AG04450 (cell line): ENCODE measurements around the gene MDM2. TPM values are rescaled to one million over a fixed set of nuclear protein-coding genes. Genes with fewer than 3 reads are reported as not detected.

ENCODE experiments used
- CTCF ChIA-PET: fragments of 300-600, 350-600 bp; formaldehyde crosslinking; extraction: SDS; loops from one replicate; lab custom pipeline; 2022; ENCODE audit warnings: antibody characterized with exemption, inconsistent platforms; lab: Charles Lee
- POLR2A ChIA-PET: fragments of 350-600 bp; formaldehyde crosslinking; extraction: SDS; loops from one replicate; lab custom pipeline; 2021; ENCODE audit warnings: antibody characterized with exemption, inconsistent platforms; lab: Yijun Ruan, JAX
- DNase-seq: peaks from one replicate; pipeline ENCODE4 v3.0.0-alpha.2; 2011; ENCODE audit warnings: low read depth, low spot score
- H3K27ac ChIP-seq: one replicate; pipeline ENCODE4 v1.5.1; 2012; ENCODE audit warnings: low read depth, low read length, control low read depth
- H3K27me3 ChIP-seq: one replicate; pipeline ENCODE4 v1.6.0; 2012; ENCODE audit warnings: low read length; ENCODE audit not compliant: control insufficient read depth, insufficient read depth
- H3K4me3 ChIP-seq: 2 replicates; pipeline ENCODE4 v1.5.1; 2011; ENCODE audit warnings: mild to moderate bottlenecking, low read depth, low read length, control low read depth
- H3K9me3 ChIP-seq: 2 replicates; pipeline ENCODE4 v1.5.1; 2012; ENCODE audit warnings: low read length; ENCODE audit not compliant: control insufficient read depth, insufficient read depth
- polyA plus RNA-seq: library from polyadenylated mRNA; depleted of rRNA; stranded (reverse); fragments of >200 nt; gene quantifications from 2 replicates; pipeline ENCODE4 v1.2.3, GENCODE V29; 2011
- TF ChIP-seq, protein P1 (sequence below): IDR thresholded peaks from 2 replicates; pipeline ENCODE4 v1.5.1; 2011; ENCODE audit warnings: low read depth, low read length, control low read depth, inconsistent platforms

Gene MDM2
- polyA plus RNA-seq, 1 experiment, result 82.2 TPM

DNA sequence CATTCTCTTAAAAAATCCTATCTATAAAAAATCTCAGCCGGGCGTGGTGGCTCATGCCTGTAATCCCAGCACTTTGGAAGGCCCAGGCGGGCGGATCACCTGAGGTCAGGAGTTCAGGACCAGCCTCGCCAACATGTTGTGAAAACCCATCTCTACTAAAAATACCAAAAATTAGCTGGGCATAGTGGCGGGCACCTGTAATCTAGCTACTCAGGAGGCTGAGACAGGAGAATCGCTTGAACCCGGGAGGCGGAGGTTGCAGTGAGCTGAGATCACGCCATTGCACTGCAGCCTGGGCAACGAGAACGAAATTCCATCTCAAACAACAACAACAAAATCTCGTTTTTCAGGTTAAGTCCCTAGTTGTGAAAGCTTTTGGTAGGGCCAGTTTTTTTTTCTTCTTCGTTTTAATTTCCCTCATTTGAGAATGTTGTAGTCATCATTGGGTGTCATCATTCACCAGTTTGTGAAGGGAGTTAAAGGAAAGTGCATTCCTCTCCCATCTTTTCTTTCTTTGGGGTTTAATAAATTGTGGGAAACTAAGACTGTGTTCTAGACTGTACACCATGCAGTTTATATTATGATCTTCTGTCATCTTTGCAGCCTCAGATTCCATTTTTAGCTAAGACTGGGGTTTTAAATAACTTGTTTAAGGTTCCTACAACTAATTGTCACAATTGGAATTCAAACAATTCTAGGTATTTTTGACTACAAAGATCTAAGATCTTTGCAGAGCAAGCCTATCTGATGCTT is 23.9 kb downstream of the MDM2 start:
- DNase-seq, result no peak
- H3K4me3 ChIP-seq, result no peak overlapping the region
- TF ChIP-seq, protein P1, sequence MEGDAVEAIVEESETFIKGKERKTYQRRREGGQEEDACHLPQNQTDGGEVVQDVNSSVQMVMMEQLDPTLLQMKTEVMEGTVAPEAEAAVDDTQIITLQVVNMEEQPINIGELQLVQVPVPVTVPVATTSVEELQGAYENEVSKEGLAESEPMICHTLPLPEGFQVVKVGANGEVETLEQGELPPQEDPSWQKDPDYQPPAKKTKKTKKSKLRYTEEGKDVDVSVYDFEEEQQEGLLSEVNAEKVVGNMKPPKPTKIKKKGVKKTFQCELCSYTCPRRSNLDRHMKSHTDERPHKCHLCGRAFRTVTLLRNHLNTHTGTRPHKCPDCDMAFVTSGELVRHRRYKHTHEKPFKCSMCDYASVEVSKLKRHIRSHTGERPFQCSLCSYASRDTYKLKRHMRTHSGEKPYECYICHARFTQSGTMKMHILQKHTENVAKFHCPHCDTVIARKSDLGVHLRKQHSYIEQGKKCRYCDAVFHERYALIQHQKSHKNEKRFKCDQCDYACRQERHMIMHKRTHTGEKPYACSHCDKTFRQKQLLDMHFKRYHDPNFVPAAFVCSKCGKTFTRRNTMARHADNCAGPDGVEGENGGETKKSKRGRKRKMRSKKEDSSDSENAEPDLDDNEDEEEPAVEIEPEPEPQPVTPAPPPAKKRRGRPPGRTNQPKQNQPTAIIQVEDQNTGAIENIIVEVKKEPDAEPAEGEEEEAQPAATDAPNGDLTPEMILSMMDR, result no peak
- no peaks in the 10 kb centered on the region for H3K27me3 ChIP-seq
- no peak overlapping the region for H3K27ac ChIP-seq
- ChIA-PET CTCF (interaction anchor here (0.6 to 3.4 kb wide), 6 partner anchors 12 to 423 kb away, joined by 3 to 41 read pairs (median 10); no protein-coding TSS in a partner anchor), POLR2A (no interaction called here)
- H3K9me3 ChIP-seq, result no peaks in the 10 kb centered on the region

DNA sequence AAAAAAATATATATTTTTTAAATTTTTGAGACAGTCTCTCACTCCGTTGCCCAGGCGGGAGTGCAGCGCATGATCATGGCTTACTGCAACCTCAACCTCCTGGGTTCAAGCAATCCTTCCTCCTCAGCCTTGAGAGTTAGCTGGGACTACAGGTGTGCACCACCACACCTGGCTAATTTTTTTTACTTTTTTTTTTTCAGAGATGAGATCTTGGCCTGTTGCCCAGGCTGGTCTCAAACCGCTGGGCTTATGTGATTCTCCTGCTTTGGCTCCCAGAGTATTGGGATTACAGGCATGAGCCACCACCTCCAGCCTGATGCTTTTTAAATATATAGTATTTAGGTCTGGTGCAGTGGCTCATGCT is 24.5 kb downstream of the MDM2 start:
- no peak for DNase-seq
- Histone ChIP-seq H3K9me3 (no peaks in the 10 kb centered on the region), H3K4me3 (no peak overlapping the region), H3K27ac (no peak overlapping the region), H3K27me3 (no peaks in the 10 kb centered on the region)
- TF ChIP-seq, protein P1, result no peak
- POLR2A ChIA-PET, result no interaction called here
- CTCF ChIA-PET, result interaction anchor here (0.6 to 3.4 kb wide), 3 partner anchors 95 to 422 kb away, joined by 3 to 18 read pairs (median 7); no protein-coding TSS in a partner anchor

DNA sequence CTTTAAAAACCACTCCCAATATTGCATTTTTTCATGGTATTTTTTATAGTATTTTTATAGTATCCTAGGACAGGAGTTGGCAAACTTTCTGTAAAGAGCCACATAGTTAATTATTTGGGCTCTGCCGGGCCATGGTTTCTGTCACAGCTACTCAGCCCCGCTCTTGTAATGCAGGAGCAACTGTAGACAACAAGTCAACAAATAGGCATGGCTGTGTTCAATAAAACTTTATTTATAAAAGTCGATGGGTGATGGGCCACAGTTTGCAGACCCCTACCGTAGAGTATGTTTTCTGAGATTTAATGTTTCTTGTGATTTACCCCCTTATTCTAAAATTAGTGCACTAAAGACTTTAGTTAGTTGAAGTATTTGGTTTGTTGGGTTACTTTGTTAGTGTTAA is 25.5 kb downstream of the MDM2 start:
- no peak overlapping the region for H3K4me3 ChIP-seq
- no peaks in the 10 kb centered on the region for H3K27me3 ChIP-seq
- H3K27ac ChIP-seq, result no peak overlapping the region
- ChIA-PET CTCF (no interaction called here), POLR2A (no interaction called here)
- DNase-seq, result no peak
- TF ChIP-seq, protein P1, result no peak
- H3K9me3 ChIP-seq, result no peaks in the 10 kb centered on the region

DNA sequence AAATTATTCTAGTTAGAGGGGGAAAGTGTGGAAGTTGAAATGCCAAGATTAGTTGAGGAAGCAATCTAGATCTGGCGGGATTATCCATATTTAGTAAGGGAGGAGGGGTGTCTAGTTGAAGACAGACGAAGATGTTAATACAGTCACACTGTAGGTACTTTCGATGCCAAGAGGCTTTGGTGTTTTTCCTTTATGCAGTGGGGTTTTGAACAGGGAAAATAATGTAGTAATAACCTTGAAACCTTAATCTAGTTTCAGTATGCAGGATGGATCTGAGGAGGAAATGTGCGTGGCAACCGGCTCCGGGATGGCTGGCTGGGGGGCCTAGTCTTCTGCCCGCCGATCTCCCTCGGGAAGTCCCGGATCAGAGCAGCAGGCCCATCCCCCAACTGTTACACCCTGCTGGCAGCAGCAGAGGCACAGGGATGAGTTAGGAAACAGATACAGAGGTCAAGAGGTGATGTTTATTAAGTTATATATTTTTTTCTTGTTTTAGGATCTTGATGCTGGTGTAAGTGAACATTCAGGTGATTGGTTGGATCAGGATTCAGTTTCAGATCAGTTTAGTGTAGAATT is 27.4 kb downstream of the MDM2 start:
- POLR2A ChIA-PET, result no interaction called here
- CTCF ChIA-PET, result no interaction called here
- H3K27ac ChIP-seq, result no peak overlapping the region
- DNase-seq, result no peak
- no peak overlapping the region for H3K4me3 ChIP-seq
- TF ChIP-seq, protein P1, result no peak
- no peaks in the 10 kb centered on the region for H3K27me3 ChIP-seq
- H3K9me3 ChIP-seq, result no peaks in the 10 kb centered on the region

DNA sequence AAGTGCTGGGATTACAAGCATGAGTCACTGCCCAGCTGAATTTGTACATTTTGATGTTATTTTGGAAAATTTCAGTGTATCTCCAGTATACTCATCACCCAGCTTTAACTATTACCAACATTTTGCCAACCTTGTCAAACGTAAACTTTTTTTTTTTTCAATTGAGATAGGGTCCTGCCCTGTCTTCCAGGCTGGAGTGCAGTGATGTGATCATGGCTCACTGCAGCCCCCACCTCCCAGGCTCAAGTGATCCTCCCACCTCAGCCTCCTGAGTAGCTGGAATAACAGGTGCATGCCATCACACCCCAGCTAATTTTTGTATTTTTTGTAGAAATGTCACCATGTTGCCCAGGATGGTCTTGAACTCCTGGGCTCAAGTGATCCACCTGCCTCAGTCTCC is 29.2 kb downstream of the MDM2 start:
- no peaks in the 10 kb centered on the region for H3K27me3 ChIP-seq
- ChIA-PET CTCF (interaction anchor here (0.6 to 1.6 kb wide), 4 partner anchors 30 to 407 kb away, joined by 3 to 8 read pairs (median 4); no protein-coding TSS in a partner anchor), POLR2A (no interaction called here)
- no peak overlapping the region for H3K4me3 ChIP-seq
- no peak for DNase-seq
- H3K27ac ChIP-seq, result no peak overlapping the region
- TF ChIP-seq, protein P1, result no peak
- no peaks in the 10 kb centered on the region for H3K9me3 ChIP-seq
